Nephron (organoid): Measurements from ENCODE around the gene SLC12A2.

ENCODE experiments used
- H3K27ac Mint-ChIP-seq, 3 experiments: 2 replicates each; pipeline ENCODE4 v1.8.0; 2020; ENCODE audit warnings: mixed read lengths in 3 of 3, mild to moderate bottlenecking in 2 of 3, moderate library complexity in 1 of 3
- H3K27me3 Mint-ChIP-seq: 2 replicates; pipeline ENCODE4 v1.8.0; 2021; ENCODE audit warnings: low read depth, mild to moderate bottlenecking, moderate library complexity, mixed read lengths
- H3K36me3 Mint-ChIP-seq: 2 replicates; pipeline ENCODE4 v1.8.0; 2020; ENCODE audit warnings: low read depth, mixed read lengths
- H3K4me1 Mint-ChIP-seq: 2 replicates; pipeline ENCODE4 v1.8.0; 2020; ENCODE audit warnings: mixed read lengths
- H3K4me3 Mint-ChIP-seq, 3 experiments: 2 replicates each; pipeline ENCODE4 v1.8.0; 2020; ENCODE audit warnings: mild to moderate bottlenecking in 3 of 3, mixed read lengths in 3 of 3, moderate library complexity in 2 of 3
- H3K9me3 Mint-ChIP-seq: 2 replicates; pipeline ENCODE4 v1.8.0; 2020; ENCODE audit warnings: mixed read lengths
- TF ChIP-seq, protein P1 (sequence below), 3 experiments: fragments of 200-600 bp; sonication (generic); IDR thresholded peaks; one replicate each; pipeline ENCODE4 v1.5.0; 2021; ENCODE audit warnings: antibody characterized with exemption in 3 of 3; ENCODE audit not compliant: unreplicated experiment in 3 of 3

The SLC12A2 gene

GRCh38 chr5:128077526-128077925, 6.0 kb upstream of the SLC12A2 start:
- Mint-ChIP-seq H3K27me3 (no peaks in the 10 kb centered on the region), H3K36me3 (peaks cover 7% of the 10 kb centered on the region)
- TF ChIP-seq, protein P1, sequence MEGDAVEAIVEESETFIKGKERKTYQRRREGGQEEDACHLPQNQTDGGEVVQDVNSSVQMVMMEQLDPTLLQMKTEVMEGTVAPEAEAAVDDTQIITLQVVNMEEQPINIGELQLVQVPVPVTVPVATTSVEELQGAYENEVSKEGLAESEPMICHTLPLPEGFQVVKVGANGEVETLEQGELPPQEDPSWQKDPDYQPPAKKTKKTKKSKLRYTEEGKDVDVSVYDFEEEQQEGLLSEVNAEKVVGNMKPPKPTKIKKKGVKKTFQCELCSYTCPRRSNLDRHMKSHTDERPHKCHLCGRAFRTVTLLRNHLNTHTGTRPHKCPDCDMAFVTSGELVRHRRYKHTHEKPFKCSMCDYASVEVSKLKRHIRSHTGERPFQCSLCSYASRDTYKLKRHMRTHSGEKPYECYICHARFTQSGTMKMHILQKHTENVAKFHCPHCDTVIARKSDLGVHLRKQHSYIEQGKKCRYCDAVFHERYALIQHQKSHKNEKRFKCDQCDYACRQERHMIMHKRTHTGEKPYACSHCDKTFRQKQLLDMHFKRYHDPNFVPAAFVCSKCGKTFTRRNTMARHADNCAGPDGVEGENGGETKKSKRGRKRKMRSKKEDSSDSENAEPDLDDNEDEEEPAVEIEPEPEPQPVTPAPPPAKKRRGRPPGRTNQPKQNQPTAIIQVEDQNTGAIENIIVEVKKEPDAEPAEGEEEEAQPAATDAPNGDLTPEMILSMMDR (IDR thresholded peaks at IDR 0.05; ENCODE audit: unreplicated experiment in 3 of 3) = no peak

DNA sequence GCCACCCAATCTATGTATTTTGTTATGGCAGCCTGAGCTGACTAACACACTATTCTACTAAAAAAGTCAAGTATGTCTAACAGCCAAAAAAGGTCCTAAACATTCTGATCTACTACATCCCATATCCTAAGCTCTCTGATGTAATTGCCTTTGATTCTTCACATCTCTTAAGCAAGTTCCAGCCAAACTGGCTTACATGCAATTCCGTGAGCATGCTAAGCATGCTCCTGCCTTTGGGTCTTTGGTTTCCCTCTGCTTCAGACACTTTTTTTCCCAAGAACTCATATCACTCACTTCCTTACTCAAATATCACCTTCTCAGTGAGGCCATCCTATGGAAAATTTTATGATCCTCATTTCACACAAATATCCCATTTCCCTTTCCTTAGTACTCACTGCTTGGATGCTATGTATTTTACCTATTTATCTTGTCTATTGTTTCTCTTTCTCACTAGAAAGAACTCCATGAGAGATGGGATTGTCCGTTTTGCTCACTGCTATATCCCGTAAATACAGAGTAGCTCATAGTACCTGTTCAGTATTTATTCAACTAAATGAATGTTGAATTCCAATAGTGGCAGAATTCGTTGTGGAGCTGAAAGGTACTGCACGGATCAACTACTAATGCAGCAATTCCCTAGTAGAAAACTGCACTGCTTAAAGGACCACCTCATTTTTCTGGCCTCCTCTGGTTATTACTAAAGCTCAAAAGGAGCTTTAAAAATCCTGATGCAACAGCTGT, 2.3 kb upstream of the SLC12A2 start:
- no peaks in the 10 kb centered on the region for H3K27me3 Mint-ChIP-seq
- no peaks in the 10 kb centered on the region for H3K9me3 Mint-ChIP-seq
- peak overlapping the region; percentile 90 to 94 (median 92) for H3K27ac Mint-ChIP-seq
- peak overlapping the region; percentile 85 to 94 (median 91) for H3K4me3 Mint-ChIP-seq
- peaks cover 39% of the 10 kb centered on the region for H3K4me1 Mint-ChIP-seq
- TF ChIP-seq, protein P1 (IDR thresholded peaks at IDR 0.05; ENCODE audit: unreplicated experiment in 3 of 3) = peak; percentile 28 to 38 (median 30)
- no peaks in the 10 kb centered on the region for H3K36me3 Mint-ChIP-seq

More at GRCh38 chr5:128077526-128077925, 6.0 kb upstream of the SLC12A2 start:
- peaks cover 24% of the 10 kb centered on the region for H3K4me1 Mint-ChIP-seq
- no peak overlapping the region for H3K27ac Mint-ChIP-seq
- H3K9me3 Mint-ChIP-seq = no peaks in the 10 kb centered on the region
- H3K4me3 Mint-ChIP-seq = no peak overlapping the region

DNA sequence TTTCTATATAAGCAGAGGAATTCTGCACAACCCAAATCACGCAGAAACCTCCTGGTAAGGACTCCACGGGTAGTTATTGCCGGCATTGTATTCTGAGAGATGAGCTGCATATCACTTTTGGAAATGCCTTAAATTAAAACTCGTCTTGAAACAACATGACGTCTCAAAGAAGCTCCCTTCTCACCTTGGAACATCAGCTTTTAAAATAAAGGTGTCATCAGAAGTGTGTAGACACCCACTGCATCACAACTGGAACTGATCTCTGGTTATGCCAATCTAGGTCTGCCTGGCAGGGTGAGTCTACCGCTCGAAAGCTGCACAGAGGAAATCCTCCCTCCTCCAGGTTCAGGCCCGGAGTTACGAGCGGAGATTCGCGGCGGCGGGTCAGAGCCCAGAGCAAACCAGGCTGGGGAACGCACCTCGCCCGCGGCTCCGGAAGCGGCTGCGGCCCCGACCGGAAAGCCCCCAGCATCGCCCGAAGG, 974 bp upstream of the SLC12A2 start:
- H3K27ac Mint-ChIP-seq = peak overlapping the region; percentile 90 to 94 (median 92)
- no peaks in the 10 kb centered on the region for H3K27me3 Mint-ChIP-seq
- peaks cover 5% of the 10 kb centered on the region for H3K36me3 Mint-ChIP-seq
- TF ChIP-seq, protein P1 (IDR thresholded peaks at IDR 0.05; ENCODE audit: unreplicated experiment in 3 of 3) = no peak
- H3K4me3 Mint-ChIP-seq = peak overlapping the region; percentile 85 to 94 (median 91)
- H3K9me3 Mint-ChIP-seq = no peaks in the 10 kb centered on the region
- H3K4me1 Mint-ChIP-seq = peaks cover 46% of the 10 kb centered on the region

- TF ChIP-seq, protein P1 (IDR thresholded peaks at IDR 0.05; ENCODE audit: unreplicated experiment in 3 of 3) = peak; percentile 26 to 52 (median 33)
- no peak overlapping the region for H3K27ac Mint-ChIP-seq
- peaks cover 46% of the 10 kb centered on the region for H3K4me1 Mint-ChIP-seq
- peaks cover 11% of the 10 kb centered on the region for H3K36me3 Mint-ChIP-seq
- no peaks in the 10 kb centered on the region for H3K9me3 Mint-ChIP-seq
- peak overlapping the region in 1 of 3 experiments; percentile 24 for H3K4me3 Mint-ChIP-seq
- no peaks in the 10 kb centered on the region for H3K27me3 Mint-ChIP-seq
Observed at GRCh38 chr5:128083811-128084227, 253 bp downstream of the SLC12A2 start.

DNA sequence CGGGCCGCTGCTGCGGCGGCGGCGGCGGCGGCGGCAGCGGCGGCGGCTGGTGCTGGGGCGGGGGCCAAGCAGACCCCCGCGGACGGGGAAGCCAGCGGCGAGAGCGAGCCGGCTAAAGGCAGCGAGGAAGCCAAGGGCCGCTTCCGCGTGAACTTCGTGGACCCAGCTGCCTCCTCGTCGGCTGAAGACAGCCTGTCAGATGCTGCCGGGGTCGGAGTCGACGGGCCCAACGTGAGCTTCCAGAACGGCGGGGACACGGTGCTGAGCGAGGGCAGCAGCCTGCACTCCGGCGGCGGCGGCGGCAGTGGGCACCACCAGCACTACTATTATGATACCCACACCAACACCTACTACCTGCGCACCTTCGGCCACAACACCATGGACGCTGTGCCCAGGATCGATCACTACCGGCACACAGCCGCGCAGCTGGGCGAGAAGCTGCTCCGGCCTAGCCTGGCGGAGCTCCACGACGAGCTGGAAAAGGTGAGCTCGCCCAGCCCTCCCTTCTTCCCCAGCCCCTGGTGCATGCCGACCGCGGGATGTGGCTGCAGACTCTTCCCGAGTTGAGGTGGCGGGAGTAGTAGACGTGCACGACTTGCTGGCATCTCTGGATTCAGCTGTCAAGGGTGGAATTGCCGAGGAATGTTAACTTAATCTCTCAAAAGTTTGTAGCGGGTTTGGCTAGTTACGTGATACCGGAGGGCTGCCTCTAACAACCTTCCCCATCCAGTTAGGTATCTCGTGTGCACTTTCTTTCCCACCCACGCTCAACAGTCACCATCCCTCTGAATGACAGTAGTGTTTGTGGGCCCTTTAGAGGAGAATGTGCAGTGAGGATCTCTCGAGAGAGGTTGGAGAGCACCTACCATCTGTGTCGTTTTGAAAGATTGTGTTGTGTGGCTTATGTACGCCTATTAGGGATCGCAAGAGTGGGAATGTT, 932 bp downstream of the SLC12A2 start:
- TF ChIP-seq, protein P1 (IDR thresholded peaks at IDR 0.05; ENCODE audit: unreplicated experiment in 3 of 3) = no peak
- Mint-ChIP-seq H3K4me3 (peak overlapping the region; percentile 88 to 94 (median 93)), H3K27me3 (no peaks in the 10 kb centered on the region), H3K36me3 (peaks cover 11% of the 10 kb centered on the region), H3K9me3 (no peaks in the 10 kb centered on the region), H3K27ac (peak overlapping the region; percentile 47 to 76 (median 60)), H3K4me1 (peaks cover 46% of the 10 kb centered on the region)
